ENCODE measurements around the gene SND1.

DNA sequence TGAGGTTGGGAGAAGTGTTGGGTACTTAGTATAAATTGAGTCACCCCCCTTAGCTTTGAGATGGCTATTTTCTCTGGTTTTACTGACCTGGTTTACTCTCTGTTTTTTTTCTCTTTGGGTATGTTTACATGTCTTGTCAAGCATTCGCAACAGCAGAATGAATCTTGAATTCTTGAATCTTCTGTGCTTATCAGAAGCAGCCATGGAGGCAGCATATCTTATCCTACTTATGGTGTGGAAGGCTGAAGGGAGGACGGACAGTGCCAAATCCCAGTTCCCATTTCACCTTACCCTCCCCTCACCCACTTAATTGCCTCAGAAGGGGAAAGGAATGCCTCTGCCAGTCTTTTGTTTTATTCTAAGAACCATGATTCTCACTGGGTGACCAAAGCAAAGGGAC, 3.7 kb downstream of the SND1 start:
- TF ChIP-seq, protein P1, sequence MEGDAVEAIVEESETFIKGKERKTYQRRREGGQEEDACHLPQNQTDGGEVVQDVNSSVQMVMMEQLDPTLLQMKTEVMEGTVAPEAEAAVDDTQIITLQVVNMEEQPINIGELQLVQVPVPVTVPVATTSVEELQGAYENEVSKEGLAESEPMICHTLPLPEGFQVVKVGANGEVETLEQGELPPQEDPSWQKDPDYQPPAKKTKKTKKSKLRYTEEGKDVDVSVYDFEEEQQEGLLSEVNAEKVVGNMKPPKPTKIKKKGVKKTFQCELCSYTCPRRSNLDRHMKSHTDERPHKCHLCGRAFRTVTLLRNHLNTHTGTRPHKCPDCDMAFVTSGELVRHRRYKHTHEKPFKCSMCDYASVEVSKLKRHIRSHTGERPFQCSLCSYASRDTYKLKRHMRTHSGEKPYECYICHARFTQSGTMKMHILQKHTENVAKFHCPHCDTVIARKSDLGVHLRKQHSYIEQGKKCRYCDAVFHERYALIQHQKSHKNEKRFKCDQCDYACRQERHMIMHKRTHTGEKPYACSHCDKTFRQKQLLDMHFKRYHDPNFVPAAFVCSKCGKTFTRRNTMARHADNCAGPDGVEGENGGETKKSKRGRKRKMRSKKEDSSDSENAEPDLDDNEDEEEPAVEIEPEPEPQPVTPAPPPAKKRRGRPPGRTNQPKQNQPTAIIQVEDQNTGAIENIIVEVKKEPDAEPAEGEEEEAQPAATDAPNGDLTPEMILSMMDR (IDR thresholded peaks at IDR 0.05; ENCODE audit: insufficient read depth, low read length, poor library complexity, severe bottlenecking), result no peak
- no peak for TF ChIP-seq EZH2phosphoT487 (conservative IDR thresholded peaks at IDR 0.05; ENCODE audit: low read length)

Measured in SU-DHL-6 (cell line).